Fibroblast of lung (primary cell): ENCODE results near the gene ITPR2.

Experiments used
- CTCF ChIP-seq, 2 donors: IDR thresholded peaks in 1 of 2; conservative IDR thresholded peaks in 1 of 2; 1 replicate in 1 of 2; 2 replicates in 1 of 2; pipeline ENCODE4 v1.5.1; 2011 to 2012; ENCODE audit warnings: low read length in 2 of 2, control low read depth in 1 of 2, inconsistent platforms in 1 of 2, low read depth in 1 of 2, mild to moderate bottlenecking in 1 of 2
- EZH2 ChIP-seq: IDR thresholded peaks from 2 replicates; pipeline ENCODE4 v1.5.1; 2012; ENCODE audit warnings: low read length, control low read depth, mild to moderate bottlenecking; ENCODE audit errors: missing control alignments

GRCh38 chr12:26379777-26380467 lies 453.1 kb downstream of the ITPR2 start:
- no peak for TF ChIP-seq CTCF (conservative IDR thresholded peaks at IDR 0.05 in 1 of 2, IDR thresholded peaks at IDR 0.05 in 1 of 2; ENCODE audit: low read depth in 1 of 2, low read length in 2 of 2)
- no peak for TF ChIP-seq EZH2
